Adrenal gland (tissue), 12 donors: ENCODE measurements around the gene ZNF862. TPM values are rescaled to one million over a fixed set of nuclear protein-coding genes. Genes with fewer than 3 reads are reported as not detected.

Experiments used
- DNase-seq, 7 donors: peaks; one replicate each; pipeline ENCODE4 v3.0.0-alpha.2; 2019 to 2020
- H3K27ac ChIP-seq, 5 donors: fragments of 200-600 bp; sonication (generic) in 4 of 5; 1 replicate in 3 of 5; 2 replicates in 2 of 5; pipeline versions ENCODE4 v1.5.1 to v1.8.0; 2016 to 2020; ENCODE audit warnings: mild to moderate bottlenecking in 1 of 5
- H3K27me3 ChIP-seq: fragments of 200-600 bp; 2 replicates; pipeline ENCODE4 v1.8.0; 2021
- H3K36me3 ChIP-seq, 2 donors: fragments of 200-600 bp; replicated peaks in 1 of 2; 1 replicate in 1 of 2; 2 replicates in 1 of 2; pipeline versions ENCODE4 v1.5.1 to v1.8.0; 2018 to 2022
- H3K4me1 ChIP-seq, 2 donors: fragments of 200-600 bp; replicated peaks in 1 of 2; 1 replicate in 1 of 2; 2 replicates in 1 of 2; pipeline versions ENCODE4 v1.5.1 to v1.8.0; 2018 to 2021
- H3K4me3 ChIP-seq, 4 donors: fragments of 200-600 bp; sonication (generic) in 3 of 4; one replicate each; pipeline ENCODE4 v1.5.1; 2016 to 2018
- H3K9me3 ChIP-seq, 3 donors: fragments of 200-600 bp; sonication (generic) in 1 of 3; replicated peaks in 1 of 3; 1 replicate in 2 of 3; 2 replicates in 1 of 3; pipeline versions ENCODE4 v1.5.1 to v1.8.0; 2016 to 2021
- CTCF ChIP-seq, 6 experiments: fragments of 450-650 bp in 4 of 6; fragments of 200-600 bp in 2 of 6; sonication (generic) in 1 of 6; IDR thresholded peaks; 1 replicate in 5 of 6; 2 replicates in 1 of 6; pipeline versions ENCODE4 v1.5.1 to v1.8.0; 2016 to 2021; ENCODE audit warnings: antibody characterized with exemption in 6 of 6, mild to moderate bottlenecking in 2 of 6, moderate library complexity in 1 of 6
- POLR2A ChIP-seq, 2 donors: fragments of 450-650 bp; IDR thresholded peaks; one replicate each; pipeline ENCODE4 v1.6.1; 2017; ENCODE audit warnings: antibody characterized with exemption in 2 of 2, mild to moderate bottlenecking in 2 of 2, moderate library complexity in 1 of 2
- WGBS, 4 donors: extraction: QIAGEN DNeasy Blood & Tissue Kit in 2 of 4; methylation state at CpG; one replicate each; pipeline versions ENCODE4 v1.1.5 to v1.1.7; 2013 to 2017; 5-methylcytosine and 5-hydroxymethylcytosine counted together
- intact Hi-C, 2 donors: fragments of 100-400 bp; cut with DNase I; formaldehyde crosslinking; loops; one replicate each; pipeline versions ENCODE4 v1.14.1 to v1.15.0; 2022 to 2023
- polyA plus RNA-seq, 3 donors: library from polyadenylated mRNA; stranded (reverse); fragments of 200-250 nt in 2 of 3; fragments of 350-450 nt in 1 of 3; fragmentation: Illumina TruSeq in 1 of 3; extraction: RNeasy Lipid Tissue Mini Kit (QIAGEN cat#74804) in 1 of 3; gene quantifications; one replicate each; pipeline ENCODE4 v1.2.3, GENCODE V29; 2013 to 2014
- total RNA-seq, 9 donors: library from RNA; depleted of rRNA in 4 of 9; stranded (reverse); fragments of >200 nt in 4 of 9; fragments of 120-200 nt in 1 of 9; fragmentation: NEBNext Ultra II Directional in 1 of 9; extraction: Animal tissue kit (Norgen Biotek cat#: 25700) in 1 of 9; gene quantifications; one replicate each; pipeline versions ENCODE4 v1.1.0 to v1.2.4, GENCODE V29; 2013 to 2023
- donor health status: healthy with polysubstance abuse.
- donor health status: Bipolar disorder and iron deficiency.
- donor health status: DM: yes; HTN: yes; CAD: no.
- donor health status: DM: no; HTN: no; CAD: no.
- donor health status: DM: no; HTN: no; CAD: no.
- donor health status: DM: yes; HTN: yes; CAD: no.

Gene ZNF862
- total and polyA plus RNA-seq, 12 donors: 7.3 to 32.9 (median 13.9) TPM

- TF ChIP-seq CTCF (IDR thresholded peaks at IDR 0.05) (no peak), POLR2A (IDR thresholded peaks at IDR 0.05) (no peak)
- 91 to 97% (median 94%) methylated on average over 16 of the region's 16 CpGs for whole genome bisulfite sequencing, 4 donors
- no peaks in the 10 kb centered on the region for H3K4me1 ChIP-seq
- no peak overlapping the region for H3K4me3 ChIP-seq
- H3K27ac ChIP-seq: no peak overlapping the region
- H3K9me3 ChIP-seq: no peaks in the 10 kb centered on the region
- H3K27me3 ChIP-seq: no peaks in the 10 kb centered on the region
- peak in 1 of 7 donors; percentile 46 for DNase-seq
- intact Hi-C loops: no loop called here
- H3K36me3 ChIP-seq: peaks cover 0 to 33% of the 10 kb centered on the region in 2 donors
These were observed 23.5 kb downstream of the ZNF862 start for GRCh38 chr7:149861728-149862045.

- Histone ChIP-seq H3K27ac (no peak overlapping the region), H3K27me3 (no peaks in the 10 kb centered on the region), H3K4me1 (no peaks in the 10 kb centered on the region), H3K9me3 (no peaks in the 10 kb centered on the region), H3K4me3 (no peak overlapping the region), H3K36me3 (peaks cover 0 to 33% of the 10 kb centered on the region in 2 donors)
- peak in 1 of 7 donors; percentile 51 for DNase-seq
- 88 to 97% (median 91%) methylated on average over 3 to 18 of the region's 18 CpGs for WGBS, 4 donors
- intact Hi-C loops: no loop called here
- TF ChIP-seq CTCF (IDR thresholded peaks at IDR 0.05): no peak
- TF ChIP-seq POLR2A (IDR thresholded peaks at IDR 0.05): no peak
These were observed 24.0 kb downstream of the ZNF862 start for GRCh38 chr7:149862156-149862555.

GRCh38 chr7:149863500-149863899, 25.3 kb downstream of the ZNF862 start:
- WGBS, 4 donors: 94 to 98% (median 97%) methylated on average over 2 to 4 of the region's 4 CpGs
- intact Hi-C loops: no loop called here

GRCh38 chr7:149864023-149864422, 25.8 kb downstream of the ZNF862 start:
- Histone ChIP-seq H3K4me1 (no peaks in the 10 kb centered on the region), H3K27me3 (no peaks in the 10 kb centered on the region), H3K9me3 (no peaks in the 10 kb centered on the region), H3K36me3 (peaks cover 0 to 33% of the 10 kb centered on the region in 2 donors), H3K4me3 (no peak overlapping the region), H3K27ac (no peak overlapping the region)
- no peak for DNase-seq
- no peak for TF ChIP-seq CTCF (IDR thresholded peaks at IDR 0.05)
- TF ChIP-seq POLR2A (IDR thresholded peaks at IDR 0.05): no peak
- 92 to 100% (median 93%) methylated on average over 4 to 8 of the region's 8 CpGs for WGBS, 4 donors
- intact Hi-C loops: no loop called here

More at GRCh38 chr7:149863500-149863899, 25.3 kb downstream of the ZNF862 start:
- Histone ChIP-seq H3K27me3 (no peaks in the 10 kb centered on the region), H3K36me3 (peaks cover 0 to 33% of the 10 kb centered on the region in 2 donors), H3K9me3 (no peaks in the 10 kb centered on the region), H3K27ac (no peak overlapping the region), H3K4me1 (no peaks in the 10 kb centered on the region), H3K4me3 (no peak overlapping the region)
- TF ChIP-seq CTCF (IDR thresholded peaks at IDR 0.05) (no peak), POLR2A (IDR thresholded peaks at IDR 0.05) (no peak)
- no peak for DNase-seq
